ENCODE results near the gene DGKI.
"Not testable (repeated sequence)": the region's sequence is repeated elsewhere in the genome, so short reads cannot be mapped to it uniquely, and the experiment has no call there.

DGKI gene

GRCh38 chr7:137480401-137480800, 366.4 kb downstream of the DGKI start:
- no peak for DNase-seq

GRCh38 chr7:137476937-137477336, 369.8 kb downstream of the DGKI start:
- peak in 1 of 56 donors; percentile 17 for DNase-seq

- peak in 11 of 56 donors; percentile 3 to 46 (median 17) for DNase-seq
Measured at GRCh38 chr7:137475966-137476365, 370.8 kb downstream of the DGKI start.

GRCh38 chr7:137474540-137475026, 372.2 kb downstream of the DGKI start:
- DNase-seq = no peak

- no peak for DNase-seq
Measured at GRCh38 chr7:137471128-137471527, 375.6 kb downstream of the DGKI start.

- no peak for DNase-seq
Measured at GRCh38 chr7:137469858-137470257, 376.9 kb downstream of the DGKI start.

GRCh38 chr7:137469191-137469811, 377.5 kb downstream of the DGKI start:
- DNase-seq = no peak

GRCh38 chr7:137462847-137463246, 383.9 kb downstream of the DGKI start:
- peak in 1 of 56 donors; percentile 13 for DNase-seq

GRCh38 chr7:137462074-137462715, 384.6 kb downstream of the DGKI start:
- DNase-seq = no peak

- no peak for DNase-seq
Measured at GRCh38 chr7:137458399-137458798, 388.4 kb downstream of the DGKI start.

- DNase-seq = no peak
Measured at GRCh38 chr7:137454767-137455166, 392.0 kb downstream of the DGKI start.

GRCh38 chr7:137454246-137454724, 392.5 kb downstream of the DGKI start:
- DNase-seq = peak in 1 of 56 donors; percentile 6

GRCh38 chr7:137453356-137453755, 393.4 kb downstream of the DGKI start:
- DNase-seq = peak in 6 of 56 donors; percentile 6 to 55 (median 40)

GRCh38 chr7:137449016-137449415, 397.8 kb downstream of the DGKI start:
- no peak for DNase-seq

- not testable (repeated sequence) for DNase-seq
Measured at GRCh38 chr7:137448572-137448971, 398.2 kb downstream of the DGKI start.

- no peak for DNase-seq
Measured at GRCh38 chr7:137446025-137446424, 400.7 kb downstream of the DGKI start.

- no peak for DNase-seq
Measured at GRCh38 chr7:137445268-137445667, 401.5 kb downstream of the DGKI start.

GRCh38 chr7:137443616-137444015, 403.2 kb downstream of the DGKI start:
- no peak for DNase-seq

GRCh38 chr7:137441451-137441850, 405.3 kb downstream of the DGKI start:
- DNase-seq = no peak

GRCh38 chr7:137439829-137440825, 406.6 kb downstream of the DGKI start:
- DNase-seq = peak in 12 of 56 donors; percentile 1 to 38 (median 15)

- DNase-seq = no peak
Measured at GRCh38 chr7:137434946-137435345, 411.8 kb downstream of the DGKI start.

- no peak for DNase-seq
Measured at GRCh38 chr7:137434530-137434929, 412.2 kb downstream of the DGKI start.
